Inflammatory macrophage treated with lipopolysaccharide for 4 hours (primary cell): Measurements from ENCODE around the gene LTBP3.
A peak's percentile ranks its signal among the peaks of the same experiment; 100 is the strongest.

ENCODE experiments used
- DNase-seq: peaks from one replicate; pipeline ENCODE4 v3.0.0-alpha.2; 2020

LTBP3 gene

GRCh38 chr11:65585396-65586246 is 27.5 kb upstream of the LTBP3 start:
- DNase-seq = no peak

GRCh38 chr11:65584723-65585171 is 26.6 kb upstream of the LTBP3 start:
- no peak for DNase-seq

DNA sequence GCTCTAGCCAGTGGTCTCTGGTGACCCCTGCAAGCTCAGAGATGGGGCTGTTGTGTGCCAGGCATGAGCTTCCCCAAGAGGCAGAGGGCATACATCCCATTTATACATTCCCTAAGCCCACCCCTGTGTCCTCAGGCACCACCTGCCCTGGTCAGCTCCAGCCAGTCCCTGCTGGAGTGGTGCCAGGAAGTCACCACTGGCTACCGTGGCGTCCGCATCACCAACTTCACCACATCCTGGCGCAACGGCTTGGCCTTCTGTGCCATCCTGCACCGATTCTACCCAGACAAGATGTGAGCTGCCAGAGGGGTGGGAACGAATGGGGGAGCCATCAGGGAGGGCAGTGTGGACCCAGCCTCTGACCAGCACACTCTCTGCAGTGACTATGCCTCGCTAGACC is 25.9 kb upstream of the LTBP3 start:
- DNase-seq = no peak

DNA sequence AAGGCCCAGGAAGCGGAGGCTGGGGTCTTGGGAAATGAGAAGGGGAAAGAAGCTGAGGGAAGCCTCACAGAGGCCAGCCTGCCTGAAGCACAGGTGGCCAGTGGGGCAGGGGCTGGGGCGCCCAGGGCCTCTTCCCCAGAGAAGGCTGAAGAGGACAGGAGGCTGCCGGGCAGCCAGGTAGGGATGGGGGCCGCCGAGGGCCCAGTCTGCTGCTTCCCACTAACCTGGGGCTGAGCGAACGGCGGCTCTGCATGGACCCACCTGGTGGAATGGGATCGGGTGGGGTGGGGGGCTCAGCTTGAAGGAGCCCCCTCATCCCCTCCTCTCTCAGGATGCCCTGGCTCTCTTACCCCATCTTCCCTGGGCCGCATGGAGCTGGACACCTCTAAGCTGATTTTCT is 25.4 kb upstream of the LTBP3 start:
- no peak for DNase-seq

- no peak for DNase-seq
Observed at GRCh38 chr11:65581928-65582327, 23.8 kb upstream of the LTBP3 start.

DNA sequence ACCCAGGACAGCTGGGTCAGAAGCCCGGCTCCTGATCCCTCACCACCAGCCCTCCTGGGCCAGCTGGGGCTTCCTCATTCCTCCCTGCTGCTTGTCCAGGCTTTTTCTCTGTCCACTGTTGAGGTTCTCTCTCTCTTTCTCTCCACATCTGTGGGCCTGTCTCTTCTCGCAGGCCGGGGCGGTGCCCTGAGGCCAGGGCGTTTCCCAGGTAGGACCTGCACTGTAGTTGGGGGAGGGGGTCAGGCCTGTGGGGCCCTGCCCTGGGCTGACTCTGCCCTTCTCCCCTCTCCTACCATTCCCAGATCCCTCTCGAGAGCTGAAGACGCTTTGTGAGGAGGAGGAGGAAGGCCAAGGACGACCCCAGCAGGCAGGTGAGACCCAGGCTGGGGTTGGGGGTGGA is 22.6 kb upstream of the LTBP3 start:
- no peak for DNase-seq

DNA sequence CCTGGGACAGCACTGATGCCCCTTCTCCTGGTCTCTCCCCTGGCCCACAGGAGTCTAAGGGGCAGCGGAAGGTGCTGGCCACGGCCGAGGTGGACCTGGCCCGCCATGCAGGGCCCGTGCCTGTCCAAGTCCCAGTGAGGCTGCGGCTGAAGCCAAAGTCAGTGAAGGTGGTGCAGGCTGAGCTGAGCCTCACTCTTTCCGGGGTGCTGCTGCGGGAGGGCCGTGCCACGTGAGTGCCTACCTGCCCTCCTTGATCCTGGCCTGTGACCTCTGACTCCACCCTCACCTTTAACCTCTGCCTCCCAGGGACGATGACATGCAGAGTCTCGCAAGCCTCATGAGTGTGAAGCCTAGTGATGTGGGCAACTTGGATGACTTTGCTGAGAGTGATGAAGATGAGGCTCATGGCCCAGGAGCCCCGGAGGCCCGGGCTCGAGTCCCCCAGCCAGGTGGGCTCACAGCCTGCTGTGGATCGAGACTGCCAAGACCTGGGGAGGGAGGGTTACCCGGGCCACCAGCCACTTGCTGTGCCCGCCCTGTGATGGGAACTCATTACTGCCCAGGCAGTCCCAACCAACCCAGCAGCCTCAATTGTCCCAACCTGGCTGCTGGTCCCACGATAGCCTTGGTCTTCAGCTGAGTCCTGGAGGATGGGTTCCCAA is 22.0 kb upstream of the LTBP3 start:
- no peak for DNase-seq

DNA sequence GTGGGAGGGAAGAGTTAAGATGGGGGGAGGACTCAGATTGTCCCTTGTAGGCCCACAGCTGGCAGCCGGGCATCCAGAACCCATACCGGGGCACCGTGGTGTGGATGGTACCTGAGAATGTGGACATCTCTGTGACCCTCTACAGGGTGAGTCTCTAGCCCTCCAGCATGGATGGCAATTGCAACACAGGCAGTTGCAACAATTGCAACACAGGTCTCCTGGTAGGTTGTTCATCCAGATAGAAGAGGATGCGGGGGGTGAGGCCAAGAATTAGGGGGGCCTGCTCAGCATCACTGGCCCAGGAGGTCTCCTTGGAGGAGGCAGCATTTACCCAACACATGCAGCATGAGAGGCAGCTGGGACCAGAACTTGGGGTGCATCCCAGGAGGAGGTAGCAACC is 21.1 kb upstream of the LTBP3 start:
- DNase-seq = no peak

DNA sequence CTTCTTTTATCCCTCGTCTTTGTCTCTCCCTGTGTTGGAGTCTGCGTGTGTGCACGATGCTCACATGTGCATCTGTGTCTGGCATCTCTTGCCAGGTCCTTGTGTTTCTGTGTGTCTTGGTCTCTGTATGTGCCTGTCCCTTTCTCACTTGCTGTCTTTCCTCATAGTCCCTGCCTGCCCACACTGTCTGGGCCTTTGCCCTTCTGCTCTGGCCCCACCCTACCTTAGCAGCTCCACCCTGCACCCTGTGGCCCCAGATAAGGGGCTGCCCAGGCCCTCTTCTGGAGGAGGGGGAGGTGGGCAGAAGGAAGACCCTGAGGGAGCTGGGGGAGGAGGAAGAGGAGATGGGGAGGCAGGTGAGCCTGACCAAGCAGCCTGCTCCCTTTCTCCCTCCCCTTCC is 20.5 kb upstream of the LTBP3 start:
- DNase-seq = no peak

GRCh38 chr11:65578134-65578533 is 20.0 kb upstream of the LTBP3 start:
- no peak for DNase-seq

DNA sequence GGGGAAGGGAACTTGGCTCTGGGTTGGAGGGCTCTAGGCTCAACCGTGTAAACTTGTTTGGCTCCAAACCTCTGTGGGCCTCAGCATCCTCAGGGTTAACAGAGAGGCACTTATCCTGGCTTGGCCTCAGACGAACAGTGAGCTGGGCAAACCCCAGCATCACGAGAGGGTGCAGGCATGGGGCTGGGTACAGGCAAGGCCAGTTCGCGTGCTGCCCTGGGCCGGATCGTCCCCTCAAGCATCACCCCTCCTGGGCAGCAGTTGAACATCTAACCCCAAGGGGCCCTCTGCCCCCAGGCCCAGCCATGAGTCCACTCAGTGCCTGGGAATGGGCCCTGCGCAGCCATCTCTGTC is 19.6 kb upstream of the LTBP3 start:
- DNase-seq = no peak

DNA sequence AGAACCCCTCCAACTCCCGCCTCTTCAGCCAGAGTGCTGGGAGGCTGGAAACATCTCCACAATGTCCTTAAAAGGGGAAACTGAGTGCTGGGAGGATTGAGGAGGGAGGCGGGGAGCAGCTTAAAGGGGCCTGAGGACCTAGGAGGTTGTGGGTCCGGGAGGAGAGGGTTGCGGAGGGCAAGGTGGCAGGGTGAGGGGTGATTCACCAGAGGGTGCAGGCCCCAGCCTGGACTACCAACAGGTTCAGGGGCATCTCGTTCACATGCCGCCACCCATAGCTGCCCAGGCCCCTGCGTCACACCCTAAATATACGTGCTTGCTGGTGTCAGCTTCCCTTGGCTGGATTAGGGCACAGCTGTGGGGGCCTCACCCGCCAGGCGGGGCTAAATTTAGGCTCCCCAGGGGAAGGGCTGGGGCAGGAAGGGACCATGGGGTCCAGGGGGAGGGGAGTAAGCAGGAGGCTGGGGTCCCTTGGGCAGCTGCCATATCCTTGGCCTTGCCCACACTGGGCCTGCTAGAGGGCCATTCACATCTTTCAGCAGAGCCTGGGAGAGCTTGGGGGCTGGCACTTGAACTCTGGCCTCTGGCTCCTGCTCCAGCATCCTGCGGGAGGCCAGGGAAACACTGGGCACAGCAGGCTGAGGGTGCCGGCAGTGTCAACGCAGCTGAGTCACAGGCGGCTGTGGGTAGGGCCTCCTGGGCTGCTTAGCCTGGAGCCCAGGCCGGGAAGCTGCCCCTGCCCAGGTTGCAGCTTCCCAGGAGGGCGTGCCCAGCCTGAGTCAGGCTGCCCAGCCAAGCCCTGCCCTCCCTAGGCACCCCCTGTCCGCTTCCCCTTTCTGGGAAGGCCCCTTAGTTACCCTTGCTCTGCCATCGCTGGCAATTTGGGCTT is 19.0 kb upstream of the LTBP3 start:
- DNase-seq = peak; percentile 97

DNA sequence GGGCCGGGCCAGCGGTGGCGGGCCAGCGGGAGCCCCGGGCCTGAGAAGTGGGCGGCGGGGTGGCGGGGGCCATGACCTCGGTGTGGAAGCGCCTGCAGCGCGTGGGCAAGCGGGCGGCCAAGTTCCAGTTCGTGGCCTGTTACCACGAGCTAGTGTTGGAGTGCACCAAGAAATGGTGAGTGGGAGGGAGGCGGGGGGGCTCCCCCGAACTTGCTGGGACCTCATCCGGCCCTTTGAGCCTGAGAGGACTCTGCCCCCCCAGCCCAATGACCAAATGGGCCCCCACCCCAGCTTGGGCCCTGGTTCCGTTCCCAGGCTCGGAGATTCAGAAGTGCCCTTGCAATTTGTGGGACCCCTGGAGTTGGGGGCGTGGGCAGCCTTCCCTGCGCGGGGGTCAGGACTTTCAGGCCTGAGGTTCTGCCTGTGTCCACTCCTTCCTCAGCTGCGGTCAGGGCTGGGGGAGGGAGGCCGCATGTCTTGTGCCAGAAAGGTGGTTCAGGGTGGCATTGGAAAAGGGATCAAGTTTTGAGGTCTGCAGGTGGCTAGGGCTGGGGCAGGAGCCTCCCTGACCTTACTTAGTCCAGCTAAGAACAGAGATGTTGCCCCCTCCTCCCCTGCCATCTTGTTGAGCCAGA is 18.2 kb upstream of the LTBP3 start:
- peak; percentile 44 for DNase-seq

- DNase-seq = peak; percentile 90
Observed at GRCh38 chr11:65575568-65576231, 17.5 kb upstream of the LTBP3 start, which contains the start of gene EHBP1L1. EHBP1L1 (plus strand) TSS chr11:65576053; CDS start chr11:65576303, 250 bp downstream.

GRCh38 chr11:65574811-65575567 is 16.8 kb upstream of the LTBP3 start:
- no peak for DNase-seq

GRCh38 chr11:65574109-65574810 is 16.1 kb upstream of the LTBP3 start:
- DNase-seq = peak; percentile 99

- no peak for DNase-seq
Observed at GRCh38 chr11:65573391-65574079, 15.4 kb upstream of the LTBP3 start.

- DNase-seq = peak; percentile 85
Observed at GRCh38 chr11:65572356-65573051, 14.3 kb upstream of the LTBP3 start, which contains the start of gene FAM89B. FAM89B (plus strand) TSS chr11:65572538; CDS start chr11:65572670, 132 bp downstream.

DNA sequence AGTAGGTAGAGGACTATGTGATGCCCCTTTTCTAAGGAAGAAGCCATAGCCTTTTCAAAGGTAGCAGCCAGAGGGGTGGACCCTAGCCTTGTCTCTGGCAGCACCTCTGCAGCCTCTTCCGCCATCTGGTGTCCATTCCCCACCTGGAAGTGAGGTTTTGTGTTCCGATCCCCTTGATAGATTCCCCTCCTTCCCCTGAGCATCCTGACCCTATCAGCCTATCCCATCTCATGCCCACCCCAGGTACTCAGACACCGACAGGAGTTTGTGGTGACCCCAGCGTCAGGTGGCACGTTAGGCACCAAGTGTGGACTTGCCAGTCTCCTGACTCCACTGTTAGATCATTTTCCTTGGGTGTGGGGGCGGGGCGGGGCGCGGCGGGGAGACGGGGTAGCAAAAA is 13.8 kb upstream of the LTBP3 start:
- peak; percentile 12 for DNase-seq
